Loucy (cell line): ENCODE data around the gene NPAS1.

Experiments used
- EZH2phosphoT487 ChIP-seq: fragments of 200-600 bp; IDR thresholded peaks from 2 replicates; pipeline ENCODE4 v1.6.1; 2018; ENCODE audit warnings: antibody characterized with exemption, mild to moderate bottlenecking, moderate library complexity, borderline replicate concordance
- TF ChIP-seq, protein P1 (sequence below): fragments of 200-600 bp; sonication (generic); conservative IDR thresholded peaks from 2 replicates; pipeline ENCODE4 v1.5.1; 2014; ENCODE audit warnings: mild to moderate bottlenecking, antibody characterized with exemption, low read length

- TF ChIP-seq, protein P1, sequence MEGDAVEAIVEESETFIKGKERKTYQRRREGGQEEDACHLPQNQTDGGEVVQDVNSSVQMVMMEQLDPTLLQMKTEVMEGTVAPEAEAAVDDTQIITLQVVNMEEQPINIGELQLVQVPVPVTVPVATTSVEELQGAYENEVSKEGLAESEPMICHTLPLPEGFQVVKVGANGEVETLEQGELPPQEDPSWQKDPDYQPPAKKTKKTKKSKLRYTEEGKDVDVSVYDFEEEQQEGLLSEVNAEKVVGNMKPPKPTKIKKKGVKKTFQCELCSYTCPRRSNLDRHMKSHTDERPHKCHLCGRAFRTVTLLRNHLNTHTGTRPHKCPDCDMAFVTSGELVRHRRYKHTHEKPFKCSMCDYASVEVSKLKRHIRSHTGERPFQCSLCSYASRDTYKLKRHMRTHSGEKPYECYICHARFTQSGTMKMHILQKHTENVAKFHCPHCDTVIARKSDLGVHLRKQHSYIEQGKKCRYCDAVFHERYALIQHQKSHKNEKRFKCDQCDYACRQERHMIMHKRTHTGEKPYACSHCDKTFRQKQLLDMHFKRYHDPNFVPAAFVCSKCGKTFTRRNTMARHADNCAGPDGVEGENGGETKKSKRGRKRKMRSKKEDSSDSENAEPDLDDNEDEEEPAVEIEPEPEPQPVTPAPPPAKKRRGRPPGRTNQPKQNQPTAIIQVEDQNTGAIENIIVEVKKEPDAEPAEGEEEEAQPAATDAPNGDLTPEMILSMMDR = no peak
- TF ChIP-seq EZH2phosphoT487 = no peak
Measured at GRCh38 chr19:46992699-46993535, 26.7 kb upstream of the NPAS1 start.
